ENCODE measurements around the gene DPF1. TPM values are rescaled to one million over a fixed set of nuclear protein-coding genes. Genes with fewer than 3 reads are reported as not detected.
A peak's percentile ranks its signal among the peaks of the same experiment; 100 is the strongest.

DPF1 gene
- total RNA-seq, 1 experiment from 2014 or later = 7.5 TPM

DNA sequence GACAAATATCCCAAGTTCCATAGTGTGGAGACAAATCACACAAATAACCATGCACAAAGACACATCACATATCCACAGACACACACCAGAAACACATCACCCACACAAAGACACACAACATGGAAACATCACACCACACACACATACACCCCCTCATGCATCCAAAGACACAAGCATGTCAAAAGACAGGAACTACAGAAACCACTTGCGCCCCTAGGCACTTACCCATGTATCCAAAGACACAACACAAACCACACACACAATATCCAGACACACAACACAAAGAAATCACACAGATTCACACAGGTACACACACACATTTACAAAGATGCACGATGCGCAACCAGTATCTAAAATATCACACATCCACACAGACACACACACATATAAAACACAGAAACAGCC, 901 bp downstream of the DPF1 start:
- H3K36me3 ChIP-seq (ENCODE audit: control insufficient read depth, insufficient read depth, low read length) = no peaks in the 10 kb centered on the region
- intact Hi-C loops (cut with micrococcal nuclease; ENCODE audit: unreplicated experiment) = loop anchor here (10.0 kb wide), 1 partner anchor 318 kb away; the partner anchor contains the start of genes SIPA1L3 and WDR87
- CTCF ChIA-PET = no interaction called here
- H3K27ac ChIP-seq (ENCODE audit: low read length) = no peak overlapping the region
- TF ChIP-seq POLR2AphosphoS5 (IDR thresholded peaks at IDR 0.05; ENCODE audit: low read depth, low read length) (no peak), TCF7L2 (IDR thresholded peaks at IDR 0.05; ENCODE audit: low read depth, low read length) (no peak), REST (IDR thresholded peaks at IDR 0.05; ENCODE audit: insufficient read depth in 1 of 2, low read depth in 2 of 2, low read length in 1 of 2) (no peak), SIN3A (IDR thresholded peaks at IDR 0.05; ENCODE audit: borderline replicate concordance, insufficient read depth, low read depth, low read length) (no peak)
- TF ChIP-seq, protein P1, sequence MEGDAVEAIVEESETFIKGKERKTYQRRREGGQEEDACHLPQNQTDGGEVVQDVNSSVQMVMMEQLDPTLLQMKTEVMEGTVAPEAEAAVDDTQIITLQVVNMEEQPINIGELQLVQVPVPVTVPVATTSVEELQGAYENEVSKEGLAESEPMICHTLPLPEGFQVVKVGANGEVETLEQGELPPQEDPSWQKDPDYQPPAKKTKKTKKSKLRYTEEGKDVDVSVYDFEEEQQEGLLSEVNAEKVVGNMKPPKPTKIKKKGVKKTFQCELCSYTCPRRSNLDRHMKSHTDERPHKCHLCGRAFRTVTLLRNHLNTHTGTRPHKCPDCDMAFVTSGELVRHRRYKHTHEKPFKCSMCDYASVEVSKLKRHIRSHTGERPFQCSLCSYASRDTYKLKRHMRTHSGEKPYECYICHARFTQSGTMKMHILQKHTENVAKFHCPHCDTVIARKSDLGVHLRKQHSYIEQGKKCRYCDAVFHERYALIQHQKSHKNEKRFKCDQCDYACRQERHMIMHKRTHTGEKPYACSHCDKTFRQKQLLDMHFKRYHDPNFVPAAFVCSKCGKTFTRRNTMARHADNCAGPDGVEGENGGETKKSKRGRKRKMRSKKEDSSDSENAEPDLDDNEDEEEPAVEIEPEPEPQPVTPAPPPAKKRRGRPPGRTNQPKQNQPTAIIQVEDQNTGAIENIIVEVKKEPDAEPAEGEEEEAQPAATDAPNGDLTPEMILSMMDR (IDR thresholded peaks at IDR 0.05) = no peak
- DNase-seq (ENCODE audit: low read depth, low spot score) (no peak), ATAC-seq (no peak)
- no peaks in the 10 kb centered on the region for H3K9me3 ChIP-seq (ENCODE audit: control insufficient read depth, insufficient read depth, low read depth, low read length)
- H3K27me3 ChIP-seq (ENCODE audit: control insufficient read depth, insufficient read depth, low read length) = no peaks in the 10 kb centered on the region
- peak overlapping the region; percentile 53 to 81; a peak in 2 of 4 replicates for H3K4me3 ChIP-seq (ENCODE audit: low read depth in 2 of 2, low read length in 2 of 2)
- no TSS peak for BruUV-seq (replicated peaks)
- in situ Hi-C loops (cut with HindIII; ENCODE audit: low pct_unique_long_range_greater_than_20kb, low sequenced_read_pairs) = no loop called here
- H3K4me1 ChIP-seq (ENCODE audit: control insufficient read depth, insufficient read depth, low read length) = peaks cover 13% of the 10 kb centered on the region
- POLR2A ChIA-PET = no interaction called here

DNA sequence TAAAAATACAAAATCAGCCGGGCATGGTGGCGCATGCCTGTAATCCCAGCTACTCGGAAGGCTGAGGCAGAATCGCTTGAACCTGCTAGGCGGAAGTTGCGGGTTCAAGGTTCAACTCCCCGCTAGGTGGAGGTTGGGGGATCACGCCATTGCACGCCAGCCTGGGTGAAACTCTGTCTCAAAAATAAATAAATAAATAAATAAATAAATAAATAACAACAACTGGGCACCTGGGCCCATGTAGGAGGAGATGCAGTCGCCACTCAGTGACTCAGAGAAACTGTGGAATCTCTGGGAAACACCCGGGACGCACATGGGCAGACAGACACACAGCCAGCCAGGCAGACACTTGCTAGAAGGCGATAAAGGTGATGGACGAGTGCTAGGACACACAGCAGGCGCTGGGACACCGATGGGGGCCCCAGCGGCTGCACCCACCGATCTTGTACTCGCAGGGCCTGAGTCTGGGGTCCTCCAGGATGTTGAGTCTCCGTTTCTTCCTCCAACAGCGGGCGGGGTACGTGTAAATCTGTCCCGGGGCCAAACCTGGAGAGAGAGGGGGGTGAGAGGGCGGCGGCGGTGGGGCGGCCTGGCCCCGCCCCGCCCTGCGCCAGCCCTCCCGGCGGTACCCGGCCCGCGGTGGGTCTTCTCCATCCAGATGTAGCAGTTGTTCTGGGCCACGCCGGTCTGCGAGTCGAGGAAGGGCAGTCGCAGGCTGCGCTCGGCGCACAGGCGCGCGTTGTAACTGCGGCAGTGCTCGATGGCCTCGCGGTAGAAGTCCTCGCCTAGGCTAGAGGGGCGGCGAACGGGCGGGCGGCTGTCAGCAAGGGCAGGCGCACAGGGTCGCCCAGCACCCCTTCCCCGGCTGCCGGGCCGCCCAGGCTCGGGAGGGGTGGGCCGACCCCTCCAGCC, 1.8 kb downstream of the DPF1 start:
- in situ Hi-C loops (cut with HindIII; ENCODE audit: low pct_unique_long_range_greater_than_20kb, low sequenced_read_pairs) = no loop called here
- Histone ChIP-seq H3K4me1 (ENCODE audit: control insufficient read depth, insufficient read depth, low read length) (peaks cover 5% of the 10 kb centered on the region), H3K27me3 (ENCODE audit: control insufficient read depth, insufficient read depth, low read length) (no peaks in the 10 kb centered on the region), H3K27ac (ENCODE audit: low read length) (no peak overlapping the region), H3K36me3 (ENCODE audit: control insufficient read depth, insufficient read depth, low read length) (no peaks in the 10 kb centered on the region), H3K4me3 (ENCODE audit: low read depth in 2 of 2, low read length in 2 of 2) (peak overlapping the region in 1 of 2 experiments; percentile 2; a peak in 1 of 4 replicates), H3K9me3 (ENCODE audit: control insufficient read depth, insufficient read depth, low read depth, low read length) (no peaks in the 10 kb centered on the region)
- BruUV-seq (replicated peaks) = no TSS peak
- ChIA-PET CTCF (no interaction called here), POLR2A (no interaction called here)
- TF ChIP-seq REST (IDR thresholded peaks at IDR 0.05; ENCODE audit: insufficient read depth in 1 of 2, low read depth in 2 of 2, low read length in 1 of 2) (no peak), POLR2AphosphoS5 (IDR thresholded peaks at IDR 0.05; ENCODE audit: low read depth, low read length) (no peak), TCF7L2 (IDR thresholded peaks at IDR 0.05; ENCODE audit: low read depth, low read length) (no peak), SIN3A (IDR thresholded peaks at IDR 0.05; ENCODE audit: borderline replicate concordance, insufficient read depth, low read depth, low read length) (no peak)
- TF ChIP-seq, protein P1 (IDR thresholded peaks at IDR 0.05) = no peak
- ATAC-seq = no peak
- DNase-seq (ENCODE audit: low read depth, low spot score) = no peak
- intact Hi-C loops (cut with micrococcal nuclease; ENCODE audit: unreplicated experiment) = loop anchor here (10.0 kb wide), 1 partner anchor 317 kb away; the partner anchor contains the start of genes SIPA1L3 and WDR87

Data from Panc1 (cell line).